CD4-positive, alpha-beta memory T cell (primary cell): ENCODE measurements around the gene COMMD9. TPM values are rescaled to one million over a fixed set of nuclear protein-coding genes. Genes with fewer than 3 reads are reported as not detected.

Experiments used
- CTCF ChIA-PET: fragments of 350-600 bp; sonication (Branson Sonifier 250); formaldehyde crosslinking; loops from one replicate; lab custom pipeline; 2021; ENCODE audit warnings: inconsistent platforms; ENCODE audit not compliant: partially characterized antibody; lab: Charles Lee
- POLR2A ChIA-PET: fragments of 350-600 bp; sonication (Branson Sonifier 250); formaldehyde crosslinking; loops from one replicate; lab custom pipeline; 2021; ENCODE audit not compliant: partially characterized antibody; lab: Charles Lee
- DNase-seq, 5 donors: peaks; one replicate each; pipeline versions ENCODE4 v3.0.0 to v3.0.0-alpha.2; 2020 to 2022; ENCODE audit warnings: mixed read lengths in 1 of 5
- H3K27ac ChIP-seq: one replicate; pipeline ENCODE4 v1.7.0; 2013; ENCODE audit warnings: low read depth, low read length
- H3K27me3 ChIP-seq: 2 replicates; pipeline ENCODE4 v1.7.0; 2013; ENCODE audit warnings: mild to moderate bottlenecking, low read length, moderate library complexity; ENCODE audit not compliant: insufficient read depth
- H3K36me3 ChIP-seq: 2 replicates; pipeline ENCODE4 v1.7.0; 2013; ENCODE audit warnings: mild to moderate bottlenecking, low read length, moderate library complexity; ENCODE audit not compliant: insufficient read depth
- H3K4me1 ChIP-seq: 2 replicates; pipeline ENCODE4 v1.7.0; 2013; ENCODE audit warnings: mild to moderate bottlenecking, low read length, moderate library complexity; ENCODE audit not compliant: insufficient read depth
- H3K4me3 ChIP-seq, 2 donors: one replicate each; pipeline ENCODE4 v1.7.0; 2013; ENCODE audit warnings: low read length in 2 of 2, mild to moderate bottlenecking in 1 of 2
- H3K9me3 ChIP-seq, 2 donors: one replicate each; pipeline ENCODE4 v1.7.0; 2013; ENCODE audit warnings: low read length in 2 of 2, control low read depth in 1 of 2; ENCODE audit not compliant: control insufficient read depth in 1 of 2
- H3K27ac Mint-ChIP-seq, 7 donors: one replicate each; pipeline ENCODE4 v1.8.0; 2020 to 2021; ENCODE audit warnings: mixed read lengths in 7 of 7, mild to moderate bottlenecking in 6 of 7, inconsistent platforms in 3 of 7, moderate library complexity in 3 of 7
- H3K27me3 Mint-ChIP-seq, 2 donors: one replicate each; pipeline ENCODE4 v1.8.0; 2020 to 2021; ENCODE audit warnings: mixed read lengths in 2 of 2
- H3K36me3 Mint-ChIP-seq, 2 donors: one replicate each; pipeline ENCODE4 v1.8.0; 2020 to 2021; ENCODE audit warnings: mixed read lengths in 2 of 2, inconsistent platforms in 1 of 2, mild to moderate bottlenecking in 1 of 2
- H3K4me1 Mint-ChIP-seq, 4 donors: one replicate each; pipeline ENCODE4 v1.8.0; 2020 to 2021; ENCODE audit warnings: mixed read lengths in 4 of 4, mild to moderate bottlenecking in 1 of 4
- H3K4me3 Mint-ChIP-seq, 8 donors: one replicate each; pipeline ENCODE4 v1.8.0; 2020 to 2021; ENCODE audit warnings: mixed read lengths in 8 of 8, mild to moderate bottlenecking in 7 of 8, moderate library complexity in 6 of 8, inconsistent platforms in 3 of 8
- H3K9me3 Mint-ChIP-seq, 8 donors: one replicate each; pipeline ENCODE4 v1.8.0; 2020 to 2021; ENCODE audit warnings: mixed read lengths in 8 of 8, mild to moderate bottlenecking in 5 of 8, inconsistent platforms in 3 of 8, moderate library complexity in 1 of 8
- intact Hi-C: fragments of 100-400 bp; cut with micrococcal nuclease; formaldehyde crosslinking; loops from one replicate; pipeline ENCODE4 v1.15.1; 2023
- polyA plus RNA-seq, 2 donors: library from polyadenylated mRNA; unstranded; fragments of 300-500 nt; fragmentation: Illumina TruSeq; gene quantifications; one replicate each; pipeline ENCODE4 v1.2.3, GENCODE V29; 2021
- total RNA-seq, 2 experiments: library from RNA; stranded (reverse); gene quantifications; one replicate each; pipeline ENCODE4 v1.2.3, GENCODE V29; 2021

COMMD9 gene
- total RNA-seq, result 10 to 100 TPM; 33.9 to 41.4 TPM
- polyA plus RNA-seq, result 10 to 100 TPM; 67.5 to 91.7 TPM

- Histone ChIP-seq H3K4me1 (peaks cover 19% of the 10 kb centered on the region), H3K27ac (peak within 1 kb of the TSS; percentile 31), H3K27me3 (no peaks in the 10 kb centered on the region), H3K9me3 (no peaks in the 10 kb centered on the region), H3K36me3 (no peaks in the 10 kb centered on the region), H3K4me3 (peak within 1 kb of the TSS; percentile 73 to 95)
- no peaks in the 10 kb centered on the region for H3K27me3 Mint-ChIP-seq
- intact Hi-C loops, result loop anchor here (1.0 to 5.0 kb wide), 5 partner anchors 88 to 1372 kb away; partner anchors contain the start of genes APIP, PDHX, TRAF6 and TRIM44
- peak within 1 kb of the TSS; percentile 88 to 97 (median 95) for H3K4me3 Mint-ChIP-seq
- DNase-seq, result peak; percentile 89 to 96 (median 91)
- peaks cover 25 to 46% (median 37%) of the 10 kb centered on the region in 4 donors for H3K4me1 Mint-ChIP-seq
- H3K9me3 Mint-ChIP-seq, result no peaks in the 10 kb centered on the region
- peak within 1 kb of the TSS; percentile 65 to 96 (median 93) for H3K27ac Mint-ChIP-seq
- ChIA-PET CTCF (interaction anchor here (1.0 to 10.1 kb wide), 15 partner anchors 9 to 457 kb away, joined by 3 to 139 read pairs (median 5); partner anchors contain the start of gene TRAF6), POLR2A (interaction anchor here (1.0 to 2.4 kb wide), 9 partner anchors 198 to 627 kb away, joined by 3 to 9 read pairs (median 4); partner anchors contain the start of genes TRAF6 and TRIM44)
- peaks cover 0 to 4% of the 10 kb centered on the region in 2 donors for H3K36me3 Mint-ChIP-seq
Measured at GRCh38 chr11:36289226-36289852, at the start of gene COMMD9. COMMD9 (minus strand) TSS chr11:36289424; CDS start chr11:36289412, 12 bp downstream.

- Mint-ChIP-seq H3K27ac (no peak overlapping the region), H3K36me3 (no peaks in the 10 kb centered on the region), H3K4me3 (no peak overlapping the region), H3K27me3 (no peaks in the 10 kb centered on the region), H3K9me3 (peaks cover 0 to 1% (median 0%) of the 10 kb centered on the region in 8 donors), H3K4me1 (peaks cover 0 to 4% (median 0%) of the 10 kb centered on the region in 4 donors)
- POLR2A ChIA-PET, result no interaction called here
- no peaks in the 10 kb centered on the region for H3K27me3 ChIP-seq
- no peaks in the 10 kb centered on the region for H3K36me3 ChIP-seq
- H3K4me3 ChIP-seq, result no peak overlapping the region
- H3K9me3 ChIP-seq, result no peaks in the 10 kb centered on the region
- no peaks in the 10 kb centered on the region for H3K4me1 ChIP-seq
- no peak overlapping the region for H3K27ac ChIP-seq
- intact Hi-C loops, result no loop called here
- CTCF ChIA-PET, result interaction anchor here (1.6 to 2.0 kb wide), 2 partner anchors 13 to 19 kb away, joined by 4 to 5 read pairs; no protein-coding TSS in a partner anchor
- DNase-seq, result no peak
Measured at GRCh38 chr11:36333897-36334296, 44.7 kb upstream of the COMMD9 start.

GRCh38 chr11:36333468-36333867, 44.2 kb upstream of the COMMD9 start:
- H3K9me3 ChIP-seq, result no peaks in the 10 kb centered on the region
- Mint-ChIP-seq H3K4me1 (peaks cover 0 to 4% (median 0%) of the 10 kb centered on the region in 4 donors), H3K36me3 (no peaks in the 10 kb centered on the region), H3K9me3 (peaks cover 0 to 1% (median 0%) of the 10 kb centered on the region in 8 donors), H3K27ac (no peak overlapping the region), H3K27me3 (no peaks in the 10 kb centered on the region), H3K4me3 (no peak overlapping the region)
- H3K4me1 ChIP-seq, result no peaks in the 10 kb centered on the region
- no peaks in the 10 kb centered on the region for H3K27me3 ChIP-seq
- H3K4me3 ChIP-seq, result no peak overlapping the region
- CTCF ChIA-PET, result interaction anchor here (1.6 kb wide), 1 partner anchor 19 kb away, joined by 4 read pairs; no protein-coding TSS in a partner anchor
- H3K27ac ChIP-seq, result no peak overlapping the region
- POLR2A ChIA-PET, result no interaction called here
- intact Hi-C loops, result no loop called here
- no peak for DNase-seq
- no peaks in the 10 kb centered on the region for H3K36me3 ChIP-seq

- intact Hi-C loops, result no loop called here
- Histone ChIP-seq H3K27ac (no peak overlapping the region), H3K36me3 (no peaks in the 10 kb centered on the region), H3K4me1 (no peaks in the 10 kb centered on the region), H3K9me3 (no peaks in the 10 kb centered on the region), H3K4me3 (no peak overlapping the region), H3K27me3 (no peaks in the 10 kb centered on the region)
- peaks cover 0 to 2% of the 10 kb centered on the region in 2 donors for H3K27me3 Mint-ChIP-seq
- CTCF ChIA-PET, result interaction anchor here (1.5 kb wide), 1 partner anchor 11 kb away, joined by 4 read pairs; no protein-coding TSS in a partner anchor
- no peak overlapping the region for H3K4me3 Mint-ChIP-seq
- H3K4me1 Mint-ChIP-seq, result peaks cover 0 to 4% (median 0%) of the 10 kb centered on the region in 4 donors
- no peak for DNase-seq
- H3K36me3 Mint-ChIP-seq, result no peaks in the 10 kb centered on the region
- POLR2A ChIA-PET, result no interaction called here
- H3K27ac Mint-ChIP-seq, result no peak overlapping the region
- H3K9me3 Mint-ChIP-seq, result peaks cover 0 to 1% (median 0%) of the 10 kb centered on the region in 8 donors
Measured at GRCh38 chr11:36330411-36330810, 41.2 kb upstream of the COMMD9 start.

GRCh38 chr11:36328966-36329673, 39.9 kb upstream of the COMMD9 start:
- Histone ChIP-seq H3K27ac (no peak overlapping the region), H3K9me3 (no peaks in the 10 kb centered on the region), H3K4me1 (no peaks in the 10 kb centered on the region), H3K4me3 (no peak overlapping the region), H3K27me3 (no peaks in the 10 kb centered on the region), H3K36me3 (no peaks in the 10 kb centered on the region)
- H3K27ac Mint-ChIP-seq, result no peak overlapping the region
- intact Hi-C loops, result no loop called here
- no peak overlapping the region for H3K4me3 Mint-ChIP-seq
- ChIA-PET POLR2A (no interaction called here), CTCF (interaction anchor here (0.9 kb wide), 1 partner anchor 164 kb away, joined by 3 read pairs; no protein-coding TSS in a partner anchor)
- no peak for DNase-seq
- H3K9me3 Mint-ChIP-seq, result peaks cover 0 to 1% (median 0%) of the 10 kb centered on the region in 8 donors
- peaks cover 0 to 2% of the 10 kb centered on the region in 2 donors for H3K27me3 Mint-ChIP-seq
- H3K36me3 Mint-ChIP-seq, result no peaks in the 10 kb centered on the region
- H3K4me1 Mint-ChIP-seq, result peaks cover 0 to 3% (median under 1%) of the 10 kb centered on the region in 4 donors

- H3K4me3 Mint-ChIP-seq, result no peak overlapping the region
- H3K27me3 ChIP-seq, result no peaks in the 10 kb centered on the region
- no peaks in the 10 kb centered on the region for H3K9me3 ChIP-seq
- H3K9me3 Mint-ChIP-seq, result peaks cover 0 to under 1% (median 0%) of the 10 kb centered on the region in 8 donors
- no peak for DNase-seq
- H3K27me3 Mint-ChIP-seq, result peaks cover 0 to 2% of the 10 kb centered on the region in 2 donors
- ChIA-PET POLR2A (no interaction called here), CTCF (no interaction called here)
- no peak overlapping the region for H3K27ac Mint-ChIP-seq
- no peak overlapping the region for H3K4me3 ChIP-seq
- intact Hi-C loops, result no loop called here
- H3K36me3 Mint-ChIP-seq, result no peaks in the 10 kb centered on the region
- peaks cover 0 to 11% (median 5%) of the 10 kb centered on the region in 4 donors for H3K4me1 Mint-ChIP-seq
- no peaks in the 10 kb centered on the region for H3K36me3 ChIP-seq
- H3K4me1 ChIP-seq, result peaks cover 11% of the 10 kb centered on the region
- H3K27ac ChIP-seq, result no peak overlapping the region
Measured at GRCh38 chr11:36326524-36327419, 37.5 kb upstream of the COMMD9 start.
